ENCODE results near the gene RPS15.

- no peak for TF ChIP-seq CTCF (IDR thresholded peaks at IDR 0.05; ENCODE audit: low read depth, low read length, missing input control)
- TF ChIP-seq NR2F2 (IDR thresholded peaks at IDR 0.05), result no peak
- TF ChIP-seq GABPA (IDR thresholded peaks at IDR 0.05 in 1 of 2, conservative IDR thresholded peaks at IDR 0.05 in 1 of 2), result no peak
- no peak for TF ChIP-seq JUND (IDR thresholded peaks at IDR 0.05)
These were observed 29.6 kb upstream of the RPS15 start for GRCh38 chr19:1408300-1409203.
